H1 (cell line): ENCODE data around the gene RNF212. TPM values are rescaled to one million over a fixed set of nuclear protein-coding genes. Genes with fewer than 3 reads are reported as not detected.

Source experiments
- CTCF ChIA-PET: fragments of 300-600 bp; sonication (Branson Sonifier 250); formaldehyde crosslinking; loops from one replicate; lab custom pipeline; 2021; ENCODE audit not compliant: partially characterized antibody; lab: Charles Lee
- POLR2A ChIA-PET: fragments of 300-600 bp; sonication (Branson Sonifier 250); formaldehyde crosslinking; loops from one replicate; lab custom pipeline; 2021; ENCODE audit warnings: inconsistent platforms; ENCODE audit not compliant: partially characterized antibody; lab: Charles Lee
- DNase-seq, 2 experiments: peaks; one replicate each; pipeline versions ENCODE4 v3.0.0 to v3.0.0-alpha.2; 2010 to 2022; ENCODE audit warnings: low spot score in 2 of 2, low read depth in 1 of 2, mixed read lengths in 1 of 2
- FAIRE-seq: peaks from 2 replicates; lab custom pipeline; 2011; peaks lifted over from hg19 to GRCh38; lab: Jason Lieb, UNC
- H2AFZ ChIP-seq: 2 replicates; pipeline ENCODE4 v1.8.1; 2012; ENCODE audit warnings: low read length, inconsistent platforms
- H2AK5ac ChIP-seq: 2 replicates; pipeline ENCODE4 v1.6.1; 2013; ENCODE audit warnings: low read depth, low read length
- H2BK120ac ChIP-seq: replicated peaks from 2 replicates; pipeline ENCODE3; 2013; ENCODE audit warnings: low read depth, low read length, inconsistent platforms
- H2BK12ac ChIP-seq: 2 replicates; pipeline ENCODE4 v1.6.1; 2013; ENCODE audit warnings: low read depth, low read length
- H2BK15ac ChIP-seq: 2 replicates; pipeline ENCODE4 v1.6.1; 2013; ENCODE audit warnings: low read length
- H2BK20ac ChIP-seq: 2 replicates; pipeline ENCODE4 v1.6.1; 2013; ENCODE audit warnings: low read length
- H2BK5ac ChIP-seq: 2 replicates; pipeline ENCODE4 v1.6.1; 2013; ENCODE audit warnings: low read depth, low read length
- H3K14ac ChIP-seq: 2 replicates; pipeline ENCODE4 v1.6.1; 2013; ENCODE audit warnings: inconsistent platforms; ENCODE audit not compliant: insufficient read length
- H3K18ac ChIP-seq: 2 replicates; pipeline ENCODE4 v1.6.1; 2013; ENCODE audit warnings: low read length; ENCODE audit errors: extremely low read depth
- H3K23ac ChIP-seq: 2 replicates; pipeline ENCODE4 v1.6.1; 2013; ENCODE audit warnings: inconsistent platforms; ENCODE audit not compliant: insufficient read length
- H3K23me2 ChIP-seq: 2 replicates; pipeline ENCODE4 v1.6.1; 2013; ENCODE audit warnings: low read depth, low read length
- H3K27ac ChIP-seq: 2 replicates; pipeline ENCODE4 v1.6.1; 2011; ENCODE audit warnings: low read depth, low read length, inconsistent platforms
- H3K27me3 ChIP-seq, 4 experiments: replicated peaks in 1 of 4; 1 replicate in 1 of 4; 2 replicates in 3 of 4; pipeline versions ENCODE4 v1.6.1 to v1.8.1; 2011 to 2013; ENCODE audit warnings: low read length in 3 of 4, mild to moderate bottlenecking in 3 of 4, inconsistent platforms in 2 of 4, mixed read lengths in 2 of 4, moderate library complexity in 1 of 4; ENCODE audit not compliant: control insufficient read depth in 3 of 4, insufficient read depth in 3 of 4; ENCODE audit errors: extremely low read depth in 1 of 4
- H3K36me3 ChIP-seq, 4 experiments: 2 replicates each; pipeline versions ENCODE4 v1.6.1 to v1.8.1; 2011 to 2013; ENCODE audit warnings: mild to moderate bottlenecking in 4 of 4, low read length in 3 of 4, moderate library complexity in 2 of 4, control low read depth in 1 of 4, inconsistent platforms in 1 of 4; ENCODE audit not compliant: insufficient read depth in 4 of 4, control insufficient read depth in 2 of 4
- H3K4ac ChIP-seq: replicated peaks from 2 replicates; pipeline ENCODE3; 2013; ENCODE audit warnings: low read length, low read depth, mixed read lengths, inconsistent platforms; ENCODE audit not compliant: insufficient read length
- H3K4me1 ChIP-seq, 4 experiments: replicated peaks in 1 of 4; 1 replicate in 1 of 4; 2 replicates in 3 of 4; pipeline versions ENCODE4 v1.6.1 to v1.8.1; 2011 to 2013; ENCODE audit warnings: low read length in 3 of 4, inconsistent platforms in 2 of 4, mixed read lengths in 1 of 4; ENCODE audit not compliant: insufficient read depth in 4 of 4, control insufficient read depth in 3 of 4
- H3K4me2 ChIP-seq, 2 experiments: 2 replicates each; pipeline versions ENCODE4 v1.6.1 to v1.8.1; 2011 to 2013; ENCODE audit warnings: low read depth in 2 of 2, low read length in 2 of 2, control low read depth in 1 of 2, inconsistent platforms in 1 of 2, mild to moderate bottlenecking in 1 of 2; ENCODE audit not compliant: insufficient read depth in 1 of 2
- H3K4me3 ChIP-seq, 4 experiments: fragments of 200-600, 300-600 bp in 1 of 4; sonication (generic), shearing (Covaris generic), sonication (Bioruptor Twin) in 1 of 4; 2 replicates each; pipeline versions ENCODE4 v1.5.1 to v1.8.1; 2011 to 2016; ENCODE audit warnings: low read length in 4 of 4, low read depth in 3 of 4, control low read depth in 2 of 4, inconsistent platforms in 2 of 4, mild to moderate bottlenecking in 2 of 4, mixed read lengths in 1 of 4, moderate library complexity in 1 of 4; ENCODE audit not compliant: insufficient read depth in 2 of 4; ENCODE audit errors: extremely low read depth in 1 of 4
- H3K56ac ChIP-seq: replicated peaks from 2 replicates; pipeline ENCODE3; 2013; ENCODE audit warnings: low read depth, mild to moderate bottlenecking, mixed read lengths, low read length, inconsistent platforms; ENCODE audit not compliant: insufficient read length
- H3K79me1 ChIP-seq: 2 replicates; pipeline ENCODE4 v1.6.1; 2013; ENCODE audit warnings: low read depth, low read length, control low read depth
- H3K79me2 ChIP-seq, 2 experiments: 2 replicates each; pipeline versions ENCODE4 v1.6.1 to v1.8.1; 2012 to 2013; ENCODE audit warnings: low read length in 2 of 2, mild to moderate bottlenecking in 2 of 2, inconsistent platforms in 1 of 2; ENCODE audit not compliant: insufficient read depth in 2 of 2, control insufficient read depth in 1 of 2
- H3K9ac ChIP-seq, 4 experiments: replicated peaks in 1 of 4; 1 replicate in 1 of 4; 2 replicates in 3 of 4; pipeline versions ENCODE4 v1.6.1 to v1.8.1; 2011 to 2013; ENCODE audit warnings: low read depth in 3 of 4, low read length in 3 of 4, control low read depth in 2 of 4, mild to moderate bottlenecking in 2 of 4, moderate library complexity in 2 of 4, inconsistent platforms in 1 of 4; ENCODE audit errors: extremely low read depth in 1 of 4
- H3K9me3 ChIP-seq, 2 experiments: 2 replicates each; pipeline versions ENCODE4 v1.6.1 to v1.8.1; 2012 to 2013; ENCODE audit warnings: mild to moderate bottlenecking in 2 of 2, moderate library complexity in 2 of 2, control low read depth in 1 of 2, inconsistent platforms in 1 of 2, low read depth in 1 of 2, low read length in 1 of 2, mixed read lengths in 1 of 2; ENCODE audit not compliant: insufficient read depth in 2 of 2
- H4K20me1 ChIP-seq, 2 experiments: replicated peaks in 1 of 2; 2 replicates each; pipeline versions ENCODE3 to v1.8.1; 2011 to 2013; ENCODE audit warnings: inconsistent platforms in 2 of 2, low read length in 2 of 2, mild to moderate bottlenecking in 1 of 2; ENCODE audit not compliant: insufficient read depth in 2 of 2, control insufficient read depth in 1 of 2
- H4K5ac ChIP-seq: 2 replicates; pipeline ENCODE4 v1.6.1; 2013; ENCODE audit warnings: low read length, low read depth, mixed read lengths, inconsistent platforms; ENCODE audit not compliant: insufficient read length
- H4K8ac ChIP-seq: 2 replicates; pipeline ENCODE4 v1.8.0; 2013; ENCODE audit warnings: mild to moderate bottlenecking, moderate library complexity, low read length, inconsistent platforms; ENCODE audit not compliant: insufficient read depth; ENCODE audit errors: extremely low read depth
- H4K91ac ChIP-seq: replicated peaks from 2 replicates; pipeline ENCODE3; 2013; ENCODE audit warnings: low read length, mixed read lengths, inconsistent platforms; ENCODE audit not compliant: insufficient read length
- ATF3 ChIP-seq: IDR thresholded peaks from 2 replicates; pipeline ENCODE4 v1.6.1; 2011; ENCODE audit warnings: low read depth, mild to moderate bottlenecking, low read length; ENCODE audit not compliant: insufficient read depth
- BCL11A ChIP-seq, 2 experiments: IDR thresholded peaks; one replicate each; pipeline ENCODE4 v1.6.1; 2011; ENCODE audit warnings: low read depth in 2 of 2, low read length in 2 of 2, mild to moderate bottlenecking in 2 of 2
- KDM4A ChIP-seq: IDR thresholded peaks from one replicate; pipeline ENCODE4 v1.7.1; 2012; ENCODE audit warnings: low read depth, mild to moderate bottlenecking, moderate library complexity, low read length, inconsistent platforms; ENCODE audit not compliant: severe bottlenecking
- NANOG ChIP-seq: IDR thresholded peaks from 2 replicates; pipeline ENCODE4 v1.6.1; 2011; ENCODE audit warnings: low read length, low read depth, mild to moderate bottlenecking, inconsistent platforms; ENCODE audit not compliant: insufficient read depth, poor library complexity, severe bottlenecking
- RFX5 ChIP-seq: IDR thresholded peaks from 2 replicates; pipeline ENCODE4 v1.6.1; 2011; ENCODE audit warnings: low read depth, low read length, improper control_type of control experiment, borderline replicate concordance
- WGBS, 2 experiments: shearing (Covaris generic) in 1 of 2; methylation state at CpG; one replicate each; pipeline versions ENCODE4 v1.1.6 to v1.1.7; 2013 to 2015; ENCODE audit warnings: low lambda C conversion rate in 2 of 2, mixed read lengths in 2 of 2, inconsistent platforms in 1 of 2, low coverage in 1 of 2, missing lambda C conversion rate in 1 of 2; ENCODE audit not compliant: insufficient replicate concordance in 2 of 2, insufficient coverage in 1 of 2, insufficient read length in 1 of 2; ENCODE audit errors: extremely low coverage in 1 of 2, missing lambda C conversion rate in 1 of 2; 5-methylcytosine and 5-hydroxymethylcytosine counted together
- polyA plus RNA-seq, 7 experiments: library from polyadenylated mRNA; depleted of rRNA in 3 of 7; stranded (reverse) in 5 of 7; unstranded in 2 of 7; fragments of >200 nt in 5 of 7; fragments of 200-250 nt in 2 of 7; gene quantifications; 1 replicate in 5 of 7; 2 replicates in 1 of 7; 4 replicates in 1 of 7; pipeline versions ENCODE4 v1.2.1 to v1.2.3, GENCODE V29; 2011 to 2013; ENCODE audit warnings: missing spikeins in 2 of 7, mixed read lengths in 2 of 7
- total RNA-seq: library from RNA; stranded (reverse); fragmentation: NEBNext Ultra II Directional; extraction: Animal tissue kit (Norgen Biotek cat#: 25700); gene quantifications from 2 replicates; pipeline ENCODE4 v1.2.1, GENCODE V29; 2021

The RNF212 gene
- total and polyA plus RNA-seq, 2 of the 8 experiments (the other 6 are each of a cell fraction or from before 2014, with no cell fraction given): 3.4 to 5.4 TPM

GRCh38 chr4:1155314-1155713 is 42.0 kb upstream of the RNF212 start:
- Histone ChIP-seq H2BK20ac (no peak overlapping the region), H3K36me3 (no peaks in the 10 kb centered on the region), H3K27me3 (no peaks in the 10 kb centered on the region; a peak in 1 of 7 replicates), H2BK15ac (no peak overlapping the region), H3K9ac (no peak overlapping the region), H3K4me1 (no peaks in the 10 kb centered on the region), H3K14ac (no peak overlapping the region), H3K79me1 (no peaks in the 10 kb centered on the region), H3K4ac (no peak overlapping the region), H2BK12ac (no peak overlapping the region), H3K4me2 (no peak overlapping the region), H3K23ac (no peak overlapping the region), H3K56ac (no peak overlapping the region), H4K91ac (no peak overlapping the region), H2AFZ (no peak overlapping the region), H3K9me3 (peaks cover 3 to 10% of the 10 kb centered on the region in 2 experiments; a peak in 1 of 4 replicates), H3K27ac (no peak overlapping the region), H4K20me1 (no peaks in the 10 kb centered on the region), H2AK5ac (no peak overlapping the region), H3K4me3 (no peak overlapping the region), H3K18ac (no peak overlapping the region), H3K79me2 (no peaks in the 10 kb centered on the region), H3K23me2 (no peaks in the 10 kb centered on the region), H2BK120ac (no peak overlapping the region), H2BK5ac (no peak overlapping the region), H4K8ac (no peak overlapping the region), H4K5ac (no peak overlapping the region)
- 77% methylated on average over 3 of the region's 3 CpGs; no CpG with 5 or more reads in 1 of the 2 experiments for WGBS, 2 experiments
- ChIA-PET POLR2A (interaction anchor here (1.0 kb wide), 1 partner anchor 134 kb away, joined by 3 read pairs; the partner anchor contains the start of gene MAEA), CTCF (interaction anchor here (1.5 to 3.5 kb wide), 3 partner anchors 12 to 24 kb away, joined by 4 to 15 read pairs (median 9); no protein-coding TSS in a partner anchor)
- no peak for TF ChIP-seq ATF3
- TF ChIP-seq KDM4A: no peak
- no peak for TF ChIP-seq BCL11A (IDR thresholded peaks at IDR 0.05; ENCODE audit: low read depth in 2 of 2, low read length in 2 of 2)
- no peak for TF ChIP-seq RFX5
- no peak for TF ChIP-seq NANOG
- DNase-seq: no peak
- FAIRE-seq: no peak
